Measurements from ENCODE around the gene SYT8.

SYT8 gene

DNA sequence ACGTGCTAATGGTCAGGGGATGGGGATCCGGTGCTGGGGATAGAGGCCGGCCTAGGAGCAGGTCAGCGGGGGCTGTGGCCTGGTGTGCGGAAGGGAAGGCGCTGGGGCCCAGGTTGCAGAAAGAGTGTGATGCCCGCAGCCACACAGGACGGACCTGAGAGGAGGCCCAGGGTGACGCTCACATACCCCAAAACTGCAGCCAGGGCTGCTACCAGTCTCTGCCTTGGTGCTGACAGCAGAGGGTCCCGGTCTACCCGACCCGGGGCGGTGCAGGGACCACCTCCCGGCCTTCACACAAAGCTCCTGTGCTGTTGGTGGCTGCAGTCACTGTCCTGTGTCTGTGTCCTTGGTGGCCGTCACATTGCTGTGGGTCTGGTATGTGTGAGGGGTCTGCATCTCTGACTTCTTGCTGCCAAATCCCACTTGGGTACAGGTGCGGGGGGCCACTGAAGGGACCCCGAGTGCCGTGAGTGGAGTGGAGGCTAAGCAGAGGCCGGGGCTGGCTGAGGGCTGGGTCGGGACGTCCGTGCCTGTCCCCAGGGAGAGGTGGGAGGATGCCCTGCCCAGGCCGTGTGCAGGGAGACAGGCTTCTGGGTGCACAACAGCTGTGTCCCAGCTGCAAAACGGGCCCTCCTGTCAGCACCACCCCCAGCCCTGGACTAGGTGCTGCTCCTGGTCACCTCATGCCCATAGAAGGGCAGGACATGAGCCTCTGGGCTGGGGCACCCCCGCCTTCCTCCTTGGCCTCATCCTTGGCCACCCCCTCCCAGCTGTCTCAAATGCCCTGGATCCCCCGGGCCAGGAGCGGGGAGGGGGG, 19.6 kb downstream of the SYT8 start:
- H3K4me3 ChIP-seq (ENCODE audit: low read length), result no peak overlapping the region
- no peaks in the 10 kb centered on the region for H3K27me3 ChIP-seq (ENCODE audit: control insufficient read depth, insufficient read depth, low read length)
- H3K36me3 ChIP-seq (ENCODE audit: control insufficient read depth, insufficient read depth, low read length), result no peaks in the 10 kb centered on the region
- H3K9ac ChIP-seq (ENCODE audit: low read length), result no peak overlapping the region
- H3K4me1 ChIP-seq (ENCODE audit: control insufficient read depth, insufficient read depth, low read length), result no peaks in the 10 kb centered on the region
- H3K9me3 ChIP-seq (ENCODE audit: control insufficient read depth, low read length), result no peaks in the 10 kb centered on the region

DNA sequence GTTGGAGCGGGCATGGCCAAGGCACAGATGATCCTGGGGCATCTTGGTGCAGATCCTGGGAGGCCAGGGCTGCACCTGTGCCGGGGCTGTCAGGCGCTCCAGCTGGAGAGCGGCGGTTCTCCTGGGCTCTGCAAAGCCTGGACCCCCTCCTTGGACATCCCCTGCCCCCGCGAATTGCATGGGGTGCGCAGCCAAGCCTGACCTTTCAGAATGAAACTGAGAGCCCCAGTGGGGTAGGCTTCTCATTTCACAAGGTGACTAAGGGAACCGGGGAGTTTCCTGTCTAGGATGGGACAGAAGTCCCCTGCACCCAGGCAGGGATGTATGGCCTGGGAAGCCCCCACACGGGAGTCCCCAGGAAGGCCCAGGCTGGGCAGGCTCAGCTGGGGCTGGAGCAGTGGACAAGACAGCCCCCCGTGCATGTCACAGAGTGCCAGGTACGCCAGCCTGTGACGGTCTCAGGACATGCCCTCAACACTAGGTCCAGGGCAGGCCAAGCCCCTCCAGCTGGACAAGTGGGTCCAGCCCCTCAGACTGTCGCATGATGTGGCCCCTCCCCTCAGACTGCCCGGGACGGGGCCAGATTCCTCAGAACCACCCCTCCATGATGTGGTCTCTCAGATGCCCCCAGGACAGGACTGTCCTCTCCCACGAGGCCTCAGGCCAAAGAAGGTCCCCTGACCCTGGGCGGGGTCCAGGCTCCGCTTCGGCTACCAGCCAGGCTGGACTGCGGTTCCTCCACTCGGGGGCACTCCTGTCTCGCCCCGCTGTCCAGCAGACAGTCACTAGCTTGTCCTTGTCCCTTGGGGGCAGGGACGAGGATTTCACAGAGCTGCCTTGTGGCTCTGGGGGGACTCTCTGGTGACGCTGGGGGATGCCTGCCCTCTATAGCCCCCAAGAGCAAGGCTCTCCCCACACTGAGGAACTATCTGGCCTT, 20.4 kb downstream of the SYT8 start:
- no peaks in the 10 kb centered on the region for H3K27me3 ChIP-seq (ENCODE audit: control insufficient read depth, insufficient read depth, low read length)
- no peak overlapping the region for H3K9ac ChIP-seq (ENCODE audit: low read length)
- H3K4me1 ChIP-seq (ENCODE audit: control insufficient read depth, insufficient read depth, low read length), result no peaks in the 10 kb centered on the region
- no peaks in the 10 kb centered on the region for H3K9me3 ChIP-seq (ENCODE audit: control insufficient read depth, low read length)
- no peaks in the 10 kb centered on the region for H3K36me3 ChIP-seq (ENCODE audit: control insufficient read depth, insufficient read depth, low read length)
- H3K4me3 ChIP-seq (ENCODE audit: low read length), result no peak overlapping the region

DNA sequence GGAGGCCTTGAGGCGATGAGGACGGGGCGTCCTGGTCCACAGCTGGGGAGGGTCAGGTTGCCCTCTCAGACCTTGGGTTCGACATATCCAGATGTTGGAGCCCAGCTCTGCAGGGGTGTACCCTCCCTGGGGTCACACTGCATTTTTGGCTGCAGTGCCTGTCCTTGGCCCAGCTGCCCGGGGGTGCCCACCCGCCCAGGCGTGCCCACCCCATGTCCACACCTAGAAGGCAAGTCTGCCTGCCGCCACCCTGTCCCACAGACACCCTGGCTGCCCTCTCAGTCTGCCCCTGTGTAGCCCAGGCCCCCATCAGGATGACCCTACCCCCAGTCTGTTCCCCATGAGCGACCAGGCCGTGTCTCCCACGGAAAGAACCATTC, 21.1 kb downstream of the SYT8 start:
- Histone ChIP-seq H3K4me3 (ENCODE audit: low read length) (no peak overlapping the region), H3K4me1 (ENCODE audit: control insufficient read depth, insufficient read depth, low read length) (no peaks in the 10 kb centered on the region)

DNA sequence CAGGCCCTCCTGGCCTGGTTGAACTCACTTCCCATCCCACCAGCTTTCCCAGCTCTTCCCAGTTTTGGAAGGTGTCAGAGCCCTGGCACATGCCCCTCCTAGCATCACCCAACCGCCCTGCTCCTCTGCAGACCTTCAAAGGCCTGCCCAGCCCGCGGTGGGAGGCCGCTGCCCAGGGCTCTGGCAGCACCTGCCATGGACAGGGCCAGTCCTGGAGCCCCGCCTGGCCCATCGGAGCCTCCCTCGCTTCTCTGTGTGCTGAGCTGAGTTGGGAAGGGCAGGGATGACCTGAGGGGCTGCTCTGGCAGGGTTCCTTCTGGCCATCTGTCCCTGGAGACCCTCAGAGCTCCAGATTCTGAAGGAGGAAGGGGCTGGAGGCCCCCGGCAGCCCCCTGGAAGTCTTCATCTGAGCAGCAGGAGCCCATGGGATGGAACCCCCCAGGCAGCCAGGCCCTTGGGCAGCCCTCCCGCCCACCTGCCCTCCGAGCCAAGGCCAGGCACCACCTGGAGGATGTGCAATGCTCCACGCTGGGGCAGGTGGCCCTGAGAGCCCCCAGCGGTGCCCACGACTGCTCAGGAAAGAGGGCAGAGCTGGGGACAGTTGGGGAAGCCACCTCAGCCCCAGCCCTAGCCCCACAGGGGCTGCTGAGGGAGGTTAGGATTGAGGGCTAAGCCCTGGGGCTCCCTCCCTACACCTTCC, 21.7 kb downstream of the SYT8 start:
- Histone ChIP-seq H3K4me3 (ENCODE audit: low read length) (no peak overlapping the region), H3K27me3 (ENCODE audit: control insufficient read depth, insufficient read depth, low read length) (no peaks in the 10 kb centered on the region), H3K4me1 (ENCODE audit: control insufficient read depth, insufficient read depth, low read length) (no peaks in the 10 kb centered on the region), H3K36me3 (ENCODE audit: control insufficient read depth, insufficient read depth, low read length) (no peaks in the 10 kb centered on the region), H3K9ac (ENCODE audit: low read length) (no peak overlapping the region), H3K9me3 (ENCODE audit: control insufficient read depth, low read length) (no peaks in the 10 kb centered on the region)

More for the DNA sequence above, 21.1 kb downstream of the SYT8 start:
- H3K36me3 ChIP-seq (ENCODE audit: control insufficient read depth, insufficient read depth, low read length), result no peaks in the 10 kb centered on the region
- no peak overlapping the region for H3K9ac ChIP-seq (ENCODE audit: low read length)
- H3K9me3 ChIP-seq (ENCODE audit: control insufficient read depth, low read length), result no peaks in the 10 kb centered on the region
- H3K27me3 ChIP-seq (ENCODE audit: control insufficient read depth, insufficient read depth, low read length), result no peaks in the 10 kb centered on the region

DNA sequence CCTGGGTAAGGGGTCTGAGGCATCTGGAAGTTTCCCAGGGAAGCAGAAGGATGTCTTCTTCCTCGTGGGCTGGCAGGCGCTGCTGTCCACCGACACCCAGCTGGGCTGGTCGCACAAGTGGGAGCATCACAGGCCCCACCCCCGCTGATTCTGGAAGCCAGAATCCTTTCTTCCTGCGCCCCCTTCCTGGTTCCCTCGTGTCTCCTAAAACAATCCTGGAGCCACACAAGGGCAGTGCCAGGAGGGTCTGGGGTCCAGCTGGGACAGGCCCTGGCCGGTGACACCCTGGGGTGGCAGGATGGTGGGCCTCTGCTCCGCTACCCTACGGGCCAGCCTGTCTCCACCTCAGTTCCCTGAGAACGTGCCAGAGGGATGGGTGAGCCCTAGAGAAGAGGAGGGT, 22.3 kb downstream of the SYT8 start:
- no peaks in the 10 kb centered on the region for H3K9me3 ChIP-seq (ENCODE audit: control insufficient read depth, low read length)
- no peaks in the 10 kb centered on the region for H3K27me3 ChIP-seq (ENCODE audit: control insufficient read depth, insufficient read depth, low read length)
- H3K4me1 ChIP-seq (ENCODE audit: control insufficient read depth, insufficient read depth, low read length), result no peaks in the 10 kb centered on the region
- H3K4me3 ChIP-seq (ENCODE audit: low read length), result no peak overlapping the region
- no peaks in the 10 kb centered on the region for H3K36me3 ChIP-seq (ENCODE audit: control insufficient read depth, insufficient read depth, low read length)
- no peak overlapping the region for H3K9ac ChIP-seq (ENCODE audit: low read length)

DNA sequence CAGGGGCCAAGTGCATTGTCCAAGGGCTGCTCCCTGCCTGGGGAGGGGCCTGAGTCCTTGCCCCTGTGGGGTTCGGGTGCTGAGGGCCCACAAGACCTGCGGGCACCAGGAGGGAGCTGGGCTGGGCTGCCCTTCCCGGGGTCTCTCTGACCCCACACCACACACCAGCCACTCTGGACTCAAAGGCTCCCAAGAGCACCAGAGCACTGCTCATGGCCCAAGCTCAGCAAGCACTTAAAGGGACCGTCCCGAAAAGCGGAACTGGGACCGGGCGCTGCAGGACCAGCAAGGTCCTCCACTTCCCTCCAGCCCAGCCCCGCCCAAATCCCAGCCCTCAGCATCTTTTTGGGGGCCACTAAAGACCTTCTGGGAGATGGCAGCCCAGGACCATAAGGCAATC, 23.4 kb downstream of the SYT8 start:
- Histone ChIP-seq H3K9me3 (ENCODE audit: control insufficient read depth, low read length) (no peaks in the 10 kb centered on the region), H3K4me1 (ENCODE audit: control insufficient read depth, insufficient read depth, low read length) (peaks cover 5% of the 10 kb centered on the region), H3K36me3 (ENCODE audit: control insufficient read depth, insufficient read depth, low read length) (no peaks in the 10 kb centered on the region), H3K27me3 (ENCODE audit: control insufficient read depth, insufficient read depth, low read length) (no peaks in the 10 kb centered on the region), H3K9ac (ENCODE audit: low read length) (no peak overlapping the region), H3K4me3 (ENCODE audit: low read length) (no peak overlapping the region)

DNA sequence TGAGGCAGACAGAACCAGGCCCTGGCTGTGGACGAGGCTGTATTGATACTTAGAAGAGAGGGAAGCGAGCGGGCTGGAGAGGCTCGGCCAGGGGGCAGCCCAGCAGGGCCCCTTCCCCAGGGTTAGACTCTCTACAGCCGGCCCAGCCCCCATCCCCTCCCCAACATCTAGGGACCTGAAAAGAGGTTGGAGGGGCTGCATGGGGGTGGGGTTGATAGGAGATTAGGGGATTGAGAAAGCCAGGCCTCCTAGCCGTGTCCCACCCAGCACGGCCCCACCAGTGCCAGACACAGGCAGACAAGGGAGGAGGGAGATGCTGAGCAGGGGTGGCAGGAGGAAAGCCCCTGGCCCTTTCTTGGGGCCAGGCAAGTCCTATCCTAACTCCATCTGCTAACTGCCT, 23.8 kb downstream of the SYT8 start:
- Histone ChIP-seq H3K9me3 (ENCODE audit: control insufficient read depth, low read length) (no peaks in the 10 kb centered on the region), H3K36me3 (ENCODE audit: control insufficient read depth, insufficient read depth, low read length) (no peaks in the 10 kb centered on the region), H3K4me3 (ENCODE audit: low read length) (no peak overlapping the region), H3K9ac (ENCODE audit: low read length) (no peak overlapping the region), H3K4me1 (ENCODE audit: control insufficient read depth, insufficient read depth, low read length) (peaks cover 9% of the 10 kb centered on the region), H3K27me3 (ENCODE audit: control insufficient read depth, insufficient read depth, low read length) (no peaks in the 10 kb centered on the region)

DNA sequence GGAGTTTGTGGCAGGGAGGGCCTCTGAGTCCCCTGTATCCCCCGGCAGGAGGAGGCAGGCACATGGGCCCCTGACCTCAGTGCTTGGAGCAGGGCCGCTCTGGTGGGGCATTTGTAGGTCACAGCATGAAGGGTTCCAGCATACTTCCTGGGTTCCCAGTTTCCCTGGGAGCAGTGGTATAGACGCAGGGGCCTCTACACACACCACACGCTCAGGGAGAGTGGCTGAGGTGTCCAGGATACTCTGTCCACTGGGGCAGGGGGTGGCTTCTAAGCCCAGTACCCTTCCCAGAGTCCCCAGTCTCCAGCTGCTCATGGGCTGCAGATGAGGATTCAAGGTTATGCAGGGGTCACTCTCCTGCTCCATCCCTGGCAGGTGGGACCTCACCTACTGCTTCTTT, 24.2 kb downstream of the SYT8 start:
- Histone ChIP-seq H3K4me1 (ENCODE audit: control insufficient read depth, insufficient read depth, low read length) (peaks cover 13% of the 10 kb centered on the region), H3K27me3 (ENCODE audit: control insufficient read depth, insufficient read depth, low read length) (no peaks in the 10 kb centered on the region), H3K36me3 (ENCODE audit: control insufficient read depth, insufficient read depth, low read length) (no peaks in the 10 kb centered on the region), H3K9ac (ENCODE audit: low read length) (no peak overlapping the region), H3K4me3 (ENCODE audit: low read length) (no peak overlapping the region), H3K9me3 (ENCODE audit: control insufficient read depth, low read length) (no peaks in the 10 kb centered on the region)

DNA sequence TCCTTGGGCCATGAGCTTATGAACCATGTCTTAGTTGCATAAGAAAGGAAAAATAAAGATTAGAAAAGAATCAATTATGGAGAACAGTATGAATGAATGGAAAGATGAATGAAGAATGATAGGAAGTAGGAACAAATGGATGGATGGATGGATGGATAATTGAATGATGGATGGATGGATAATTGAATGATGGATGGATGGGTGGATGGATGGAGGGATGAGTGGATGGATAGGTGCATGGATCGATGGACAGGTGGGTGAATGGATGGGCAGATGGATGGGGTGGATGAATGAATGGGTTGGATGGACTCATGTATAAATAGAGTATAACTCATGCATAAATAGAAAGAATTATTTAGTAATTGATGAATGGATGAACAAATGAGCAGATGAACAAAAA, 25.3 kb downstream of the SYT8 start:
- Histone ChIP-seq H3K4me1 (ENCODE audit: control insufficient read depth, insufficient read depth, low read length) (peaks cover 14% of the 10 kb centered on the region), H3K27me3 (ENCODE audit: control insufficient read depth, insufficient read depth, low read length) (no peaks in the 10 kb centered on the region), H3K9ac (ENCODE audit: low read length) (no peak overlapping the region), H3K36me3 (ENCODE audit: control insufficient read depth, insufficient read depth, low read length) (no peaks in the 10 kb centered on the region), H3K4me3 (ENCODE audit: low read length) (no peak overlapping the region), H3K9me3 (ENCODE audit: control insufficient read depth, low read length) (no peaks in the 10 kb centered on the region)

DNA sequence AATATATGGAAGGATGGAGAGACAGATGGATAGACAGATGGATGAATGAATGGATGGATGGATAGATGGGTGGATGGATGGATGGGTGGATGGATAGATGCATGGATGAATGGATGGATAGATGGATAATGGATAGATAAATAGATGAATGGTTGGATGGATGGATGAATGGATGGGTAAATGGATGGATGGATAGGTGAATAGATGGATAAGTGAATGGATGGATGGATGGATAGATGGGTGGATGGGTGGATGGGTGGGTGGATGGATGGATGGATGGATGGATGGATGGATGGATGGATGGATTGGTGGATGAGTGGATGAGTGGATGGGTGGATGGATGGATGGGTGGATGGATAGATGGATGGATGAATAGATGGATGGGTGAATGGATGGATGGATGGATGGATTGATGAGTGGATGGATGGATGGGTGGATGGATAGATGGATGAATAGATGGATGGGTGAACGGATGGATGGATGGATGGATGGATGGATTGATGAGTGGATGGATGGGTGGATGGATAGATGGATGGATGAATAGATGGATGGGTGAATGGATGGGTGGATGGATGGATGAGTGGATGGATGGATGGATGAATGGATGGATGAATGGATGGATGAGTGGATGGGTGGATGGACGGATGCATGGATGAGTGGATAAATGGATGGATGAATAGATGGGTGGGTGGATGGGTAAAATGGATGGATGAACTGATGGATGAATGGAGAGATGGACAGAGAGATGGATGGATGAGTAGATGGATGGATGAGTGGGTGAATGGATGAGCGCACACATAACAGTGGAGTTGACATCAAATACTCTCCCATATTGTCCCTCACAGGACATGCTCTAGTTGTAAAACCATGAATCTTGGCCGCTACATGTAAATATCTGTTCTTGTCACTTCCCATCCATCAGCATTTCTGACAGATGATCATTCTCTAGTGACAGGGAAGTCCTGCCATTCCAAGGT, 26.9 kb downstream of the SYT8 start:
- no peaks in the 10 kb centered on the region for H3K36me3 ChIP-seq (ENCODE audit: control insufficient read depth, insufficient read depth, low read length)
- H3K9me3 ChIP-seq (ENCODE audit: control insufficient read depth, low read length), result no peaks in the 10 kb centered on the region
- peaks cover 14% of the 10 kb centered on the region for H3K4me1 ChIP-seq (ENCODE audit: control insufficient read depth, insufficient read depth, low read length)

More for the DNA sequence above, 26.9 kb downstream of the SYT8 start:
- H3K9ac ChIP-seq (ENCODE audit: low read length), result no peak overlapping the region
- H3K4me3 ChIP-seq (ENCODE audit: low read length), result no peak overlapping the region
- H3K27me3 ChIP-seq (ENCODE audit: control insufficient read depth, insufficient read depth, low read length), result no peaks in the 10 kb centered on the region

Measured in mucosa of stomach (tissue), 1 donor.